Measurements from ENCODE around the gene AK5.

AK5 gene

DNA sequence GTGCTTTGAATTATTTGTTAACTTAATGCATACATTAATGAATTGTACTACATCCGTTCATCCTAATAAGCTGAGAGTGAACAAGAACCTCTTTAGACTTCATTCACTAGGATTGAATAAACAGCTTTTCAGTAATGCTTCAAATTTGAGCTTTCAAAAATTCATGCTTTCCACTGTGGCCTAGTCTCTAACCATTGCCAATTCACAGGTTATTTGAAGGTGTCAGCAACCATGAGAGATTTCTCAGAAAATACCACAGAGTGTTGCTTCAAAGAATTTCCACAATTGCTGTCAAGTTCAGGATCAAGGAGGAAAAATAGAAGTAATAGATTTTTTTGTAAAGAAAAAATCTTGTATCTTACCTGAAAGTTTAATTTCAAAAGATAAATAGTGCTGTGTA, 72.7 kb downstream of the AK5 start:
- no peak for DNase-seq (ENCODE audit: low read depth)

DNA sequence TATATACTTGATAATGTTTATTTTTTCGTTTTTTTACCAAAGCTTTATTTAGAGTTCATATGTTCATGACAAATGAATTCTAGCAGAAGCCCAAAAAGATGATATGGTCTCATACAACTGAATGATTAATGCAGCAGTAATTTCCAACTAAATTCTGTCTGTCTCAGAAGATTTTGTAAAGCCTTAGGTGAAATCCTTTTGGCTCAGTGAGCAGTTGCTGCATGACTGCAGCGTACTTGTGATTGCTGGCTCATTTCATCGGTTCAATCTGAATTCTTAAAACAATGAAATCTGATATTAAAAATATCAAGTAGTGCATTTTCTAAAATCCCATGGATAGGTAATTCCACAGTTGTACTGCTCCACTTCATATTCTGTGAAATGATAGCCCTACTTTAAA, 73.2 kb downstream of the AK5 start:
- DNase-seq (ENCODE audit: low read depth) = no peak

DNA sequence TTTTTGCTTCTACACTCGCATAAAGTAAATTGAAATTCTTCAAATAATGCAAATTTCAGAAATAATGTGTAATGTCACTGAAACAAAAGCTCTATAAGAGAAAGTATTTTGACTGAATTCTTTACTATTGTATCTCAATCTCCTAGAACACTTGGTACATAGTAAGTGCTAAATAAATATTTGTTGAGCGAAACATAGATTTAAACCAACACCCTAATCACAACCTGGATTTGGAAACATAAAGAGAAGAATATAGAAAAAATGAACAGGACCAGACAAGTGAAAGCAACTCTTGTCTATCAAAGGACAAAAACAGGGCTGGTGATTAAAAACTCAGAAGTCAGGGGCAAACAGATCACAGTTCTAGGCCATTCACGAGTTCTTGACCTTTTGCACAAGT, 74.3 kb downstream of the AK5 start:
- no peak for DNase-seq (ENCODE audit: low read depth)

DNA sequence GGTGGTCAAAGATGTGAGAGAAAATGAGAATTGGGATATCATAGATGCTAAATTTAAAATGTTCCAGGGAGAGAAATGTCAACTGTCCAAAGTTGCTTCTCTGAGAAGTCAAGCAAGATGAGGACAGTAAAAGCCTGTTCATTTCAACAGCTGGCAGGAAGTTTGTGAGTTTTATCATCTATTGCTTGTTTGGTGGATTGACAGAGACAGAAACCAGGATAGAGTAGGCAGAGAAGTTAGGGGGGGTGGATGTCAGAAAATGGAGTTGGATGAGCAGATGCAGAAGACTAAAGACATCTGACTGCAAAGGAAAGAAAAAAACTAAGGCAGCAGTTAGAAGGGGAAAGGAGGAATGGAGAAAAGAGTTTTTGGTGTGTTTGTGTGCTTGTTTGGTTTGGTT, 78.4 kb downstream of the AK5 start:
- no peak for DNase-seq (ENCODE audit: low read depth)

DNA sequence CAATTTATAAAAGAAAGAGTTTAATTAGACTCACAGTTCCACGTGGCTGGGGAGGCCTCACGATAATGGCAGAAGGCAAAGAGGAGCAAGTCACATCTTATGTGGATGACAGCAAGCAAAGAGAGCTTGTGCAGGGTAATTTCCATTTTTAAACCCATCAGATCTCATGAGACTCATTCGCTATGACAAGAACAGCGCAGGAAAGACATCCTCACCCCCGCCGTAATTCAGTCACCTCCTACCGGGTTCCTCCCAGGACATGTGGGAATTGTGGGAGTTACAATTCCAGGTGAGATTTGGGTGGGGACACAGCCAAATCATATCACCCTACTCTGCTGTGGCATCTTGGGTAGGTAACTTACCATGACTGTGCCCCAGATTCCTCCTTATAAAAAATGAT, 79.8 kb downstream of the AK5 start:
- DNase-seq (ENCODE audit: low read depth) = no peak

DNA sequence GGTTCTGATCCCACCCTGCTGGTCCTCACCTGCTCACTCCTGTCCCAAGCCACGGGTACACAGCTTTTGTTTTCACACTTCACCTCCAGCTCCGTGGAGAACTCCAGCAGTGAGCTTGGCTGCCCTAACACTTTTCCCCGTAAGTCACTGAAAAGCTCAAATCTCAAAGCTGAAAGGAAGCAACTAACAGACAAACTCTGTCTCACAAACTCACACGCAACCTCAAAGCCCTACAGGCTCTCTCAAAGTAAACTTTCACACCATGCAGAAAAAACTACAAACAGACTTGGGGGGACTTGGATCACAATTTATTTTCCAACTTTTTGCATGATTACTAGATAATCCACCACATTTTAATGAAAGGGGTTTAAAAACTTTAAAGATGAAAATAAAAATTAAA, 88.3 kb downstream of the AK5 start:
- no peak for DNase-seq (ENCODE audit: low read depth)

DNA sequence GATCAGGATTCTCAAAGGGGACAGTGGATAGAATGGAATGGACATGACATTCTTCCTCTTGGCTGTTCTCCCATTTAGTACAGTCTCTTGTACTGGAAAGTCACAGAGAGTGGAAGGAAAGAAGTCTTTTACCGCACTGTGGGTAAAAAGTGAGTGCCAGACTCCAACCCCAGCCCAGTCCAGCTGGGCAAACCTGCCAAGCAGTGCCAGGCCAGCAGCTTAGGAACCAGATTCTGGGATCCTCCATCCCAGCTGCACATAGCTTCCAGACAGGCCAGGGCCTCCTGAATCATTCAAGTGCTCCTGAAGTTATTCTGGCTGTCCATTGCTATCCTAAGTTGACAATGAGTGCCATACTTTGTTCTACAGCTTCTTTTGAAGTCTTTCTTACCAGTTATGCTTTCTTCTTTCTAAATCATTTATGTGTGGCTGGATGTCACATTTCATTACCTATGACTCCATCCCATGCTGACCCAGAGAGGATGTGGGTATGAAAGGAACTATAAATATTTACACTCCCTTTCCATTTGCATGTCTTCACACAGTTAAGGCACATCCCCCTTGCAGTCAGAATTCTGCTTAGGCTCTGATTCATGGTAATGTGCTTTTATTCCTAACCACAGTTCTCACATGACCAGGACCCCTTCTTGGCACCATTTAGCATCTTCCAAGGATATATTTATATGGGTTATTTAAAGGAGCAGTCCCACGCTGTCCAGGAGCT, 88.9 kb downstream of the AK5 start:
- DNase-seq (ENCODE audit: low read depth) = no peak

DNA sequence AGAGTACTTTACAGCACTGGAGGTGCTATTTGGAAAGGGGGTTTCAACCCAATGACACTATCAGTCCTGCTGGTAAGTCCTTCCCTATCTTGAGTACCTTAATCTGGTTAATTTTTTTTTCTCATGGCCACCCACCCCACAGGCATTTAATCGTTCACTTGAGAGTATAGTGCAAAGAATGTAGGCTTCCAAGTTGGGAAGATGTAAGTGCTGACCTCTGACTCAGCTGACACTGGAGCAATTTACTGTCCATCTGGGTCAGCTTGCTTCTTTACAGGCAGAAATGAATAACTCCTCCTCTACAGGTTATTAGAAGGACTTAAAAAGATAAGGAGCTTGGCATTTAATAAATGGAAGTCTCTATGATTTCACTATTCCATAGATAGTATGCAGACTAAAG, 89.6 kb downstream of the AK5 start:
- no peak for DNase-seq (ENCODE audit: low read depth)

DNA sequence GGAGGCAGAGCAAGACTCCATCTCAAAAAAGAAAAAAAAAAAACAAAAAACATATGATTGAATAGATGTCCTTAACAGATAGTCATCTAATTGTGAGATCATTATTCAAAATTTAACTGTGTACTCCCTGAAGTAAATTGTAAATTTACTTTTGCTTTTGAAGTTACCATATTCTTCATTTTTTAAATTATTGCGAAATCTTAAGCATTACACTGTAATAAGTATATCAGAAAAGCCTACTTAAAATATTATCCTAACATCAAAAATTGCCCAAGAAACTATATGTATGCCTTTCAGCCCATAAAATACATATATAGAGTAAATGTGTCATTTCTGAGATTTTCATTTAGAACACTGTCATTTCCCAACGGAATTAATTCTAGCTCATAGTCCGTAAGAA, 91.9 kb downstream of the AK5 start:
- DNase-seq (ENCODE audit: low read depth) = no peak

DNA sequence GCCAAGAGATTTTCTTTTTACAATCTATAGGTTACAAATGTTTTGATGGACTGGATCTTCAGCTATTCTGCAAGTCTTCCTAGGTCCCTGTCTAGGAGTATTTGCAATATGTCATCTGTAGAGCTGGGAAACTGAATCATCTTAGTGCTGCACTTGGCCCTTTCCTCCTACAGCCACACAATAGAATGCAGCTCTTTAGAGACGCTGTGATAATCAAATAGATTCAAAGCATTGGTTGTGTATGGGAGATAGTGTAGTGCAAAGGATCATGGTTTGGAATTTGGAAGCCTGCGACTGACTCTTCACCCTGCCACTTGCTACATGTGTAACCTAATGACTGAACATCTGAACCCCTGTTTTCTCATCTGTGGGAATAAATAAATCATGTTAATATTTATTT, 93.7 kb downstream of the AK5 start:
- DNase-seq (ENCODE audit: low read depth) = no peak

DNA sequence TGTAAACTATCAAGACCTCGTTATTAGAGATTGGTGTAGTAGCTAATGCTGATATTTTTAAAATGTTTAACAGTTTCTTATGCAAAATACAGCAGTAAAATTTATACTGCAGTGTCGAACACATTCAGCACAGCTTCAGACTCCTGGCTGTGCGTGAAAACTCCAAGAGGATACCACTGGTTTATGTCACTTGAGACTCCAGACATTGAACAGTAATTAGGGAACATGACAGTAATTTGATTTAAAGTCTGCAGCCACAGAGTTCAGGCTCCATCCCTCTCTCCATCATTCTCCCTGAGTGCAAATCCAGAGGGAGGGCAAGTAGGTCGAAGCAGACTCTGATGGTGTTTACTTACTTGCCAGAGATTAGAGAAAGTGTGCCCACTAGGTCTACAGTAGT, 94.2 kb downstream of the AK5 start:
- no peak for DNase-seq (ENCODE audit: low read depth)

DNA sequence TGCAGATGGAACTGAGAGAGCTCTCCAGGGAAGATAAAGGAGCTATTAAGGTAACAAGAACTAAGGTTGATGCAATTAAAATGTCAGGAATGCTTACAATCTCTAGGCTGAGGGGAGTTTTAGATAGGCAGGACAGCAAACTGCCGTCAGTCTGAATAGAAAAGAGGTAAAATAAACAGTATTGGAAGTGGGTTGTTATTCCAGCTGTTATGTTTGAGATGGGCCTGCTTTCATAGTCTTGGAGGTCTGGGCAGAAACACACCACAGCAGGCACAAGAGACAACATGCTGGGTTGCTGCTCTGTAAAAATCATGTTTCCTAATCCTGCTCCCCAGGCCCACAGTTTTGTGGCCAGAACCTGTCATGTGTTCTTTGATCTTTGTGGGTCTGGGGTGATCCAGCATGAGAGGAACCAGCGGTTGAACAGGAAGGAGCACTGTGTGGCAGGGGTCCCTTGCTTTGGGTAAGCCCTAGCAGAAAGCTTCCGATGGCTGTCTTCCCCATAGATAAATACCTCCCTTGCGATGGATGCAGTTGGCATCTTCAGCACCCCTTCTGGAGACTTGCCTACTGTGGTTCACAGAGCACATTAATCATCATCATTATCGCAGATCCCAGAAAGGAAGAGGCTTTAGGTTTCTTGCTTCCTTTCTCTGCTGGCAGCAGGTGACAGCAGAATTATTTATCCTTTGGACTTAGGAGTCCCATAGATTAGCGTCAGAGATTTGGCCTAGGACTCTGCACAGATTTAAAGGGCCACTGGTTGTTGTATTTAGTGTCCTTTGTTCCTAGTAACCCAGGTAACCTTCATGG, 97.1 kb downstream of the AK5 start:
- DNase-seq (ENCODE audit: low read depth) = no peak

DNA sequence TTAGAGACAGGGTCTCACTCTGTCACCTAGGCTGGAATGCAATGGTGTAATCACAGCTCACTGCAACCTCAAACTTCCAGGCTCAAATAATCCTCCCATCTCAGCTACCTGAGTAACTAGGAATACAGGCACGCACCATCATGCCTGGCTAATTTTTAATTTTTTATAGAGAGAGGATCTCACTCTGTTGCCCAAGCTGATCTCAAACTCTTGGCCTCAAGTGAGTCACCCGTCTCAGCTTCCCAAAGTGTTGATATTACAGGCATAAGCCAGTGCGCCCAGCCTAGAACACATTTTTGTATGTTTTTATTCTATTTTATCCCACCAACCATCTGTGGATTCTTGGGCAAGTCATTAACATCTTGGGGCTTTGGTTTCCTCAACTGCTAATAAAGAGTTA, 100.5 kb downstream of the AK5 start:
- DNase-seq (ENCODE audit: low read depth) = no peak

DNA sequence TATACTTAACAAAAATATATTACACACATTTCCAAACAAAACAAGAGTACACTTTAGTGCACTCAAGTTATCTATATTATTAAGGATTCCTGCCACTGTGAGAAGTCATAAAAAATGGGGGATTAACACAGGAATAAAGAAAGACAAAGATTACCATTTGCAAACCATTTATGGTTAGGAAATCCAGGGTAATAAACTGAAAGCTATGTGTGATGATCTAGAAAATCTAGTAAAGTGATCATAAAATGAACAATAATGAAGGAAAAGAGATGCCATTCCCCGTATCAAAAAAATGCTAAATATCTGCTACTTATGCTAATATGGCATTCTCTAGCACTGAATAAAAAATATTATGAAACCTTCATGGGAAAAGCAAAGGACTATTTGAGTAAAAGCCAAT, 101.4 kb downstream of the AK5 start:
- DNase-seq (ENCODE audit: low read depth) = no peak

DNA sequence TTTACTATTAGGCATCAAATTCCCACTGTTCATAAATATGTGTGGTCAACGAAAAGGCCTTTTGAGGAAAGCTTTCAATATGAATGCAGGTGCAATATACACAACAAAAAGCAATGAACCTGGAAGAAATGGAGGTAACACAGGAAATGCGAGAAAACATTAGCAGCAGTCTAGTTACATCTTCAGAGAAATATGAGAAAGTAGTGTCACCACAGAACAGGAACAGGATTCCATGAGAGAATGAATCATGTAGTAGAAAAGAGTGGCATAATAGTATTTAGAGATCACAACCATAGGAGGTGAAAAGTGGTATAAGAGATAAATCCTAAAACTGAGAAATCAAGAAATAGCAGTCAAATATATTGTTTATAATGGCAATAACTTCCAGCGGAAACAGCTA, 103.7 kb downstream of the AK5 start:
- no peak for DNase-seq (ENCODE audit: low read depth)

DNA sequence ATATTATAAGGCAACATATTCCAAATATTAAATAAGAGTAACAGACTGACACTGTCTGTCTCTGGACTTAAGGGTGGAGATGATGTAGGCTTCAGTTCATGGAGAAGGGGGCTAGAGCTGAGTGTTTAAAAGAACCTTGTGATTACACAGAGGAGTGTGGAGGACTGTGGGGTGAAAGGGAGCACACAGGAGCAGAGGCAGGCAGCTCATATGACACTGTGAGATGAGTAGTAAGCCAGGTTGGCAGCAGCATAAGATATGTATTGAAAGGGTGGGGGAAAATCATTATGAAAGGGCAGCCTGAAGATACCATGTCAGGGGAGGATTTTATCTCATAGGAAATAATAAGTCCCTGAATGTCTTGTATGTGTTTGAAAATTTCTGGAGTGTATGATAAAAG, 104.5 kb downstream of the AK5 start:
- DNase-seq (ENCODE audit: low read depth) = no peak

DNA sequence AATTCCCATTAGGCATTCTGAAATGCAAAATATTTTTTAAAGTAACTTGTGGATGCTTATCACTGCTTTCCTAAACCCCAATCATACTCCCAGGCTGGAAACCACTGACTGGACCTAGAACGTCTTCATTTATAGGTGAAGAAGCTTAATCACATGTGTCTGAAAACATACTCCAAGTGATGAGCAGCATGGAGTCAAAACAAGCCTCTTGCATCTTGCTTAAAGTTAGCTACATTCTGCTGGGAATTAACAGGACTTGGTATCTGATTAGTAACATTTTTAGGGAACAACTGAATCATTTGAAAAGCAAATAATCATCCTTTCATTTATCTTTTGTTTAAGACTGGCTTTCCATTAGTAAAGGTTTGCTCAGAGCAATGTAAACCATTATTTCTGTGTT, 105.7 kb downstream of the AK5 start:
- DNase-seq (ENCODE audit: low read depth) = no peak

DNA sequence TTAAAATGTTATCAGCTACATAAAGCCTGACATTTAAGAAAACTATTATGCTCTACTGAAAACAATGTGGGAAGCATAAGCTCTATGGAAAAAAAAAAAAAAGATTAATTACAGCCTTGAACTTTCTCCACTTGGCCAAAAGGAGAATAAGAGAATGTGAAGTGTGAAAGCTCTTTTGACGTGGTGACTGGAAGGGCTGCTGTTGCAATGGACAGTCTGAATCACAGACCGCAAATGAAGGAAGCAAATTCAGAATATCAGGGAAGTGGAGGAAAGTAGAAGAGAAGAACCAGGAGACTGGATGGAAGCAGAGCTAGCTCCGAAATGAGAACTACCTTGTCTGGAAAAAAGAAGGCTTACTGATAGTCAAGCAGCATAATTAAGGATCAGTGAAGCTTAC, 106.8 kb downstream of the AK5 start:
- DNase-seq (ENCODE audit: low read depth) = no peak

DNA sequence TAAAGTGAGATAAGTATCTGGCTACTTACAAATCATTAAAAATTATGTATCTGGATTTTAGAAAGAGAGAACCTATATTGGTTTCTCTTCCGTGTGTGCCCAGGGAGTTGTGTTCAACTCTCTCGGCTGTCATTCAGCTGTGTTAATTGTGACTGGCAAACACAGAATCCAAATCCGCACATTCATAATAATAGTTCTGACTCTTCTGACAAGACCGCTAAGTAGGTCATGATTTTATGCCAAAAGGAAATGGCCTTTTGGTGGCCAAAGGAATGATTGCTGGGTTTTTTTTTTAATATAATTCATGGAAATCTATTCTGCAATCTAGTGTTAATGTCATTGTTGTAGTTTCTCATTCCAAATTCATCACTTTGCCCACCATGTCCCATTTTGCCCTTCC, 110.7 kb downstream of the AK5 start:
- DNase-seq (ENCODE audit: low read depth) = no peak

DNA sequence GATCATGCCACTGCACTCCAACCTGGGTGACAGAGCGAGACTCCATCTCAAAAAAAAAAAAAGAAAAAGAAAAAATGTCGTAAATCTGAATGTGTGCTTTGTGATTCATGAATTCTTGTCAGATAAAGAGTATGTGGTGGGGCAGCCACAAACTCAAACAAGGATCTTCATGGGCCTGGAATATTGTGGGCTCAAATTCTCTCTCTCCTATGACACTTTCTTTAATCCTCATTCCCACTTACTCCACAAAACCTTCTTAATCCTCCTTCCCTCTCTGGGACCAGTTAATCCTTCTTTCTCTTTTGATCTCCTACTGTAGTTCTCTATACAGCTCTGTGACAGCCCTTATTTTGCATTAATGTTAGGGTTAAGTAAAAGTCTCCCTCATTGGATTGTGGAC, 112.3 kb downstream of the AK5 start:
- DNase-seq (ENCODE audit: low read depth) = no peak

DNA sequence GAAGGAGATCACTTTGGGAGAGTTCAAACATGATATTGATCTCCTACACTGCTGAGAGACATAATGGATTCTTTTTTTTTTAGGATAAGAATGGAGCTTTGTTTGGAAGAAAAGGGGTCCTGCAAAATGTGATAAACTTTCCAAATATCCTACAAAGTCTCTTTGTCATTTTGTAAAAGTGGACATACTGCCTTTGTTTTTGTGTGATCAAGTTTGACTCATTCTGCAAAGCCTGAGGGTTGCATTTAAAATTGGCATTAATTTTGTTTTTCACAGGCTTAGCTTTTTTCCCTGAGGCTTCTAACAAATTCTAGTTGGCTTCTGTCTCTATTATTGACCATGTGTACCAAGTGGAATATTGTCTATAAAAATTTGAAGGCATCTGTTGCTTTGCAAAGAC, 113.2 kb downstream of the AK5 start:
- no peak for DNase-seq (ENCODE audit: low read depth)

DNA sequence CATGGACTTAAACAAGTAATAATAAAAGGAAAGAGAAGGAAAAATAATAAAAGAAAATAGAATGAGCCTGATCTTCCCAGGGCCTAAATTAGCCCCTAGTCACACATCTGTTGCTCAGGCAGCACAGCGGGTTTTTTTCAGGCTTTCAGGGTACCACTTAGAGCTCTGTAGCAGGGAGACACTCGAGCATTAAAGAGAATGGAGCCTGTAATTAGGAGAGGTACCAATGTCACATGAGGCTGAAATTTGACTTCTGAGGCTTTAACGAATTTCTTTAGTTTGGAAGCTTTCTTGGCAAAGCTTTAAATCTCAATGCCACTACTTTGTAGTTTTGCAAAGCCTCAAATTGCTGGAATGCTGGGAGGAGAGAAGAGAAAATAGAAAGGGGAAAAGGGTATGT, 116.3 kb downstream of the AK5 start:
- no peak for DNase-seq (ENCODE audit: low read depth)

DNA sequence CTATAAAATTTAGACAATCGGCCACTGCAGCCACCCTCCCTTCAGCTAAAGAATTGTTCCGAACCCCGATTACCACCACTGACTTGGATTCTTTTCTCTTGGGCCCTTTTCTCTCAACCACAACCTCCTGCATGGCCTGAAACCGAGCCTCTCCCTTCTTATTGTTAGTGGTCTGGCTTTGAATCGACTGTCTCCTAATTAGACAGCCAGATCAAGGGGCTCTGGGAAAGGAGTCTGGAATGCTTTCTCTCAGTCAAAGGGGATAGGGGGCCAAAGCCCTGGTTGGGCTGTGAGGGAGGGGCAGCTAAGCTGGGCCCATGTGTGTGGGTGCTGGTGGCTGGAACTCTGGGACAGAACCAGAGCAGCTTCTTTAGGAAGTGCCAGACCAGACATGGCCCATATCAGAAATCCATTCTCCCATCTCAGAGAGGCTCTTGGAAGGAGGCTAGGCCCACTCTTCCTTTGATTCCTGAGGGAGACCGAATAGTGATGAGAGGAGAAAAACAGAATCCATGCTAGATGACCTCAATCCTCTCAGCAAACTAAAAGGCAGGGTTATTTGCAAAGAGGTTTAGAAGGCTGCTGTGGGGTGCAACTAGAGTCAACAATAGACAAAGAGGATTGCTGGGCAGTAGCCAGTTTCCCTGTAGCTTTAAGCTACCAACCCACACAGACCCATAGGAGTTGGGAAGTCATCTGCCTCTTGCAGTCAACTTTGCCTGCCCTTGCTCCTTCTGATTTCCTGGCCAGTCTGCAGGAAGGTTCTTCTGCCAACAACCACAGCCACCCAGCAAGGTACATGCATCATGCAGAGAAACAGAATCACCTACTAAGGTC, 117.6 kb downstream of the AK5 start:
- DNase-seq (ENCODE audit: low read depth) = no peak

All from activated T-cell treated with anti-CD3 and anti-CD28 coated beads for 24 hours (primary cell).